NCI-H187 (cell line): ENCODE measurements around the gene KAT8.
"Not testable (repeated sequence)": the region's sequence is repeated elsewhere in the genome, so short reads cannot be mapped to it uniquely, and the experiment has no call there.

Experiments used
- DNase-seq, 2 experiments: peaks; one replicate each; lab custom pipeline; 2025; lab: John Stamatoyannopoulos, UW

The KAT8 gene

DNA sequence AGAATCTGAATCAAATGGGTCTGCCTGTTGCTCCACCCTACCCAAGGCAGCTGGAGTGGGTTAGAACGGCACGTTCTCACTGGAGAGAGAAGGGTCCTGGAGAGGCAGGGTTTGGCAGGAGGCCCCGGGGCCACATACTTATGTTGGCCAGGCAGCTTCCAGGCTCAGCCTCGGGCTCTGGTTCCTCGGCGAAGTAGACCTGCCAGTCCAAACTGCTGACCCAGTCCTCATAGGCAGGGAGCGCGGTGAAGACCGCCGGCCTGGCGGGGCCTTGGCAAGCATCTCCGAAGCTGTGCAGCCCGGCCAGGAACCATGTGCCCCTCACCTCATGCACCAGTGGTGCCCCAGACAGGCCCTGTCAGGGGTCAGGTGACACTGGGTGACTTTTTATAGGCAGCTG is 33.5 kb upstream of the KAT8 start:
- DNase-seq = no peak

DNA sequence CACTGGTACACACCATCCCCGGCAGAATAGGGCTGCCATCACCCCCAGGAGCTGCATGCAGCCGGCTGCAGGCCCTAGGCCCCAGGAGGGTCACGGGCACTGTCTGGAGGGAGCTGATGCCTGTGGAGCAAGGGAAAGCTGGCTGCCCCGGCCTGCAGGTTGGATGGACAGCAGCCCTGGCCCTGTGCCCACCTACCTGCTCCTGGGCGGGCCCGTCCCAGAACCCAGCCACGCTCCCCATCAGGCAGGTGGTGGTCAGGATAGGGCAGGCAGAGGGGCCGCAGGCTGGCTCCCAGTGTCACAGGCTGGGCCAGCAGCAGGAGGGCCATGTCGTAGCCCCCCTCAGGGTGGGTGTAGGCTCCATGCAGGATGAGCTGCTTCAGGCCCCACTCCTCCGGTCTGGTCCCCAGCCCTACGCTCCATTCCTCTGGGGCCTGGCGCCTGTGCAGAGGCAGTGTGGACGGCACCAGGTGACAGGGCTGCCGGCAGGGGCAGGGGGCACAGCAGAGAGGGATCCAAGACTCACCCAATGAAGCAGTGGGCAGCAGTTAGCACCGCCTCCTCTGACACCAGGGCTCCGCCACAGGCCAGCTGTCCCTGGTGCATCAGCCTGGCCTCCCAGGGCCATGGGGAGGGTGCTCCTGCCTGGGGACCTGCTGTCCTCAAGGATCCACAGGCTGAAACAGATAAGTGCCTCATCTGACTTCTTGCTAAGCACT is 32.7 kb upstream of the KAT8 start:
- no peak for DNase-seq

DNA sequence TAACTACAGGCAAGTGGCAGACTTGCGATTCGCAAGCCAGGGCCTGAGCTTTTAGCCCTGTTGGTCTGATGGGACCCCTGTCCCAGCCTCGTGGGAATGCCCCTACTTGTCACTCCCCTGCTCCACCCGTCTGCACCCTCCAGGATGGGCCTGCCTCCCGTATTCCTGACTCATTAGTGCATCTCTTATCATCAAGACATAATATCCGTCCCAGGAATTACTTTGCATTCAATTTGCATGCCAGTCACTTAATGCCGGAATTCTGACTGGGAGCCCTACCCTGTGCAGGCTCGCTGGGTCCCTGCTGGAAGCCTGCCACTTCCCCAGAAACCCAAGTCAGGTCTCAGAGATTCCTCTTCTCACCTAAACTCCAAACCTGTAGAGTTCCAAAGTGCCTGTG is 32.1 kb upstream of the KAT8 start:
- DNase-seq = no peak

DNA sequence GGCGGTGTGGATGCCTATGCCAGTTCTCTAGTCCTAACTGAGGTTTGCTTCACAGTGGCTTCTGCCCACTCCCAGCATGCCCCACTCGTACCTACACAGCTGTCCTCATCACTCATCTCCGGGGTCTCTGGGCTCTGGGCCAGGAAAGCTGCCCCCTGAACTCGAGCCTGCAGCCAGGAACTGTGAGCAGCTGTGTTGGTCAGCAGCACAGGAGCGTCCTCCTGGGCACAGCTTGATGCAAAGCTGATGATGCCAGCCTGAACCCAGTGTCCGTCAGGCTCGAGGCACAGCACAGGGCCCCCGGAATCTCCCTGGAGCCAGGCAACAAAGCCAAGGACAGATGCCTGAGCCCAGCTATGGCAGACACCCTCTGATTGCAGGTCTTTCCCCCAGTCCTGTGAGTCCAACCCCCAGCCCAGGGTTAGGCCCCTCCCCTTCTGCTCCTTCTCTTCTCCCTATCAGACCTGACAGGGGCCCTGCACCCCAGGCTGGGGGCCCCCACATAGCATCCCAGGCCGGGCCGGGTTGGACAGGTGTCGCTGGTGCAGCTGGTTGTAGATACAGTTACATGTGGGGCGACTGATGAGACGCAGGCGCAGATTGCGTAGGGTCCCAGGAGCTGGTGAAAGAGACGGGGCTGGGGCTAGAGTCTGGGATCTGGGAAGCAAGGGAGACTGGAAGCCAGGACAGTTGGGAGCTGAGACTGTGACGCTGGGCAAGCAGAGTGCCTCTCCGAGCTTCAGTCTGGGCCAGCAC is 31.4 kb upstream of the KAT8 start:
- DNase-seq = no peak

GRCh38 chr16:31086629-31086906 is 30.9 kb upstream of the KAT8 start:
- DNase-seq = no peak

- no peak for DNase-seq
Measured at GRCh38 chr16:31087481-31087880, 30.0 kb upstream of the KAT8 start.

- no peak for DNase-seq
Measured at GRCh38 chr16:31087971-31088370, 29.5 kb upstream of the KAT8 start.

GRCh38 chr16:31088459-31089183 is 28.8 kb upstream of the KAT8 start, which contains the start of gene PRSS53:
Gene PRSS53, minus strand, starts transcription at chr16:31088943. Its CDS starts 134 bp downstream, at chr16:31088809.
- no peak for DNase-seq

- DNase-seq = no peak
Measured at GRCh38 chr16:31089199-31089598, 28.3 kb upstream of the KAT8 start.

DNA sequence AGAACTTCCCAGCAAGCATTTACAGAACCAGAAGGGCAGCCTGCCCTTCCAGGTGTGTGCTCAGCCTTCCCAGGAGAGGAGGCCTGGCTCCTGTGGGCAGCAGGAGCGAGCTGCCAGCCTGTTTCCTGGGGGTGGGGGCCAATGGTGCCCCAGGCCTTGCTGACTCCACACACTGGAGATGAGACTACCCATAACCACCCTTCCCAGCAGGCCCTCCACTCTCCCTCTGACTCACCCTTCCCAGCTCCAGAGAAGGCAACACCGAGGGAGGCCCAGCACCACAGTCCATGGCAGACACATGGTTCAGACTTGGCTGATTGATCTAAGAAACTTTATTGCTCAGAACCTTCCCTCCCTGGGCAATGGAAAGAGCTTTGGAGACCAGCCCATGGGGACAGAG is 26.9 kb upstream of the KAT8 start:
- DNase-seq = no peak

DNA sequence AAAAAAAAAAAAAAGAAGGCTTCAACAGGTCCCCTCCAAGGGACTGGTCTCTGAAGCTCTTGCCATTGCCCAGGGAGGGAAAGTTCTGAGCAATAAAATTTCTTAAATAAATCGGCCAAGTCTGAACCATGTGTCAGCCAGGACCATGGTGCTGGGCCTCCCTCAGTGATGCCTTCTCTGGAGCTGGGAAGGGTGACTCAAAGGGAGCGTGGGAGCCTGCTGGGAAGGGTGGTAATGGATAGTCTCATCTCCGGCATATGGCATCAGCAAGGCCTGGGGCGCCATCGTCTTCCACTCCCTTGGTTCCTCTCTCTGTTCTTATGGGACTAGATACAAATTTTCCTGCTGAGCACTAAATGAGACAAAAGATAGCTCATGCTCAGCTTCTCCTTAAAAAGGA is 25.1 kb upstream of the KAT8 start:
- no peak for DNase-seq

GRCh38 chr16:31093132-31093703 is 24.2 kb upstream of the KAT8 start:
- no peak for DNase-seq

DNA sequence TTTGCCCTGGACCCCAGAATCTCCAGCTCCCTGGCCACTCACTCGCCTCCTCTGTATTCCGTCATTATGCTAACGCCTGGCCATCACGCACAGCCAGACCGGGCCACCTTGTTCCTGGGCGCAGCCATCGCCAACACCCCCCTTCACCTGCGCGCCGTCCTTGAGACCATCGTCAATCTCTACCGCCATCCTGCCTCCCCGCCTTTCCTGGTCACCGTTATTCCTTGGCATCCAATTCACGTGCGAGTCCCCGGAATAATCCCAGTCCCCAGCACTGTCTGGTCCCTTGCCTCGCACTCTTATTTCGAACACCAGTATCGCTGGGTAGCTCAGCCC is 23.4 kb upstream of the KAT8 start:
- DNase-seq = no peak

- peak; percentile 38 to 79 for DNase-seq
Measured at GRCh38 chr16:31094424-31095120, 22.9 kb upstream of the KAT8 start, which contains the start of gene VKORC1. Gene VKORC1, minus strand, starts transcription at chr16:31094797. Its CDS starts 68 bp downstream, at chr16:31094729.

GRCh38 chr16:31099860-31100638 is 17.4 kb upstream of the KAT8 start:
- no peak for DNase-seq

GRCh38 chr16:31100876-31101641 is 16.4 kb upstream of the KAT8 start:
- DNase-seq = not testable (repeated sequence)

DNA sequence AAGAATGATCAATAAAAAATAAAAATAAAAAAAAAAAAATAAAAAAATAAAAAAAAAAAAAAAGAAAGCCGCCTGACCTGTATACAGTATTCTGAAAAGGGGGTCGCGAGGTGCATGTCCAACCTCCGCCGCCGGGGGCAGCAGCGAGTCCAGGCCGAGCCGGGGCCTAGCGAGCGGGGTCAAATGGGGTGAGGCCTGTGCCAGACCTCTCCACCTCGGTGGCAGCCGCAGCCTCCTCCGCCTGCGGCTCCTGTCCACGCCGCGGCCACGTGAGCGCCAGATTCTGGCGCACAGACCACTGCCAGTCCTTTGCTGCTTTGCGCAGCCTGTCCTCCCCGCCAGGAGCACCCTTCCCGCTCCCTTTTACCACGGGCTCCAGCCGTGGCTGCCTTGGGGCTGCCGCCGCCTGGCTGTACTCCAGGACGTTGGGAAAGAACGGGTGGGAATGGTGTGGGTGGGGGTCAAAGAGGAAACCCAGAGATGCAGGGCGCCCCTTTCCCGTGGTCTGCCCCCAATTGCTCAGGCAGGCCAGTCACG is 11.7 kb upstream of the KAT8 start:
- DNase-seq = peak in 1 of 2 experiments; percentile 1

GRCh38 chr16:31106509-31107464 is 10.7 kb upstream of the KAT8 start:
- DNase-seq = no peak

DNA sequence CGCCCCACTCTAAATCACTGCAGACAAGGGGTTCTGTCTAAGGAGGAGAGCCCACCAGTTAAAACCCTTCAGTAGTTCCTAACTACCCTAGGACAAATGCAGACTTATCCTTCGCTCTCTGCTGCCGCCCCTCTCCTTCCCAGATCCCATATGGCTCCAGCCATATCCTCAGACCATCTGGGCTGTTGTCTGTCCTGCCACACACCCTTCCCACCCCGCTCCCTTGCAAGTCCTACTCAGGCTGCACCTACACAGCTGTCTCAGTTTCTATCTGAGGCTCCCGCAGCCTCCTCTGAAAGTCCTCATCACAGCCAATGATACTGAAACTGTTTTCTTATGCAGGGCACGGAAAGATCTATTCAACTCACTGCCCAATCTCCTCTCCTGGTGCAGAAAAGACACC is 10.0 kb upstream of the KAT8 start:
- no peak for DNase-seq
